Measurements from ENCODE around the gene GABRR3. TPM values are rescaled to one million over a fixed set of nuclear protein-coding genes. Genes with fewer than 3 reads are reported as not detected.

Gene GABRR3
- total RNA-seq, 2 donors from 2014 or later = not detected

DNA sequence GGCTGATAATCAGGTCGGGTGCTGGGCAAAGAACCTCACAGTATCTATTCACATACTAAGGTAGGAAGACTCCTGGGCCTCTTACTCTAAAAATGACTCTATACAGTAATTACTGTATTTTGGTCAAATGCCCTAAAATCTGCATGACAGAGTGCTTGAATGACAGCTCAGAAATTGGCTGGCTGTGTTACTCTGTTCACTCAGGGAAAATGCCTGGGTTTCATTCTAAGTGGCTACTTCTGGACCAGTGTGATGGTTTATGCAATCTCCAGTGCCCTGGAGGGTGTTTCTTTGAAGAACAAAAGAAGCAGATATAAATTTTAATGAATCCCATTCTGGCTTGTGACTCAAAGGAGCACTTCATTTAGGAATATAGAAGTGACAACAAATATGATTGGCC is 2.2 kb downstream of the GABRR3 start:
- Histone ChIP-seq H3K4me1 (no peaks in the 10 kb centered on the region), H3K4me3 (no peak overlapping the region), H3K36me3 (no peaks in the 10 kb centered on the region), H3K27ac (no peak overlapping the region), H3K9ac (ENCODE audit: low read depth in 2 of 2, low read length in 2 of 2) (no peak overlapping the region), H3K27me3 (no peaks in the 10 kb centered on the region), H3K9me3 (no peaks in the 10 kb centered on the region)
- TF ChIP-seq, protein P1, sequence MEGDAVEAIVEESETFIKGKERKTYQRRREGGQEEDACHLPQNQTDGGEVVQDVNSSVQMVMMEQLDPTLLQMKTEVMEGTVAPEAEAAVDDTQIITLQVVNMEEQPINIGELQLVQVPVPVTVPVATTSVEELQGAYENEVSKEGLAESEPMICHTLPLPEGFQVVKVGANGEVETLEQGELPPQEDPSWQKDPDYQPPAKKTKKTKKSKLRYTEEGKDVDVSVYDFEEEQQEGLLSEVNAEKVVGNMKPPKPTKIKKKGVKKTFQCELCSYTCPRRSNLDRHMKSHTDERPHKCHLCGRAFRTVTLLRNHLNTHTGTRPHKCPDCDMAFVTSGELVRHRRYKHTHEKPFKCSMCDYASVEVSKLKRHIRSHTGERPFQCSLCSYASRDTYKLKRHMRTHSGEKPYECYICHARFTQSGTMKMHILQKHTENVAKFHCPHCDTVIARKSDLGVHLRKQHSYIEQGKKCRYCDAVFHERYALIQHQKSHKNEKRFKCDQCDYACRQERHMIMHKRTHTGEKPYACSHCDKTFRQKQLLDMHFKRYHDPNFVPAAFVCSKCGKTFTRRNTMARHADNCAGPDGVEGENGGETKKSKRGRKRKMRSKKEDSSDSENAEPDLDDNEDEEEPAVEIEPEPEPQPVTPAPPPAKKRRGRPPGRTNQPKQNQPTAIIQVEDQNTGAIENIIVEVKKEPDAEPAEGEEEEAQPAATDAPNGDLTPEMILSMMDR (IDR thresholded peaks at IDR 0.05) = no peak
- intact Hi-C loops (cut with DNase I) = loop anchor here (10.0 kb wide), 1 partner anchor 562 kb away; the partner anchor contains the start of gene CPOX
- no peak for DNase-seq

DNA sequence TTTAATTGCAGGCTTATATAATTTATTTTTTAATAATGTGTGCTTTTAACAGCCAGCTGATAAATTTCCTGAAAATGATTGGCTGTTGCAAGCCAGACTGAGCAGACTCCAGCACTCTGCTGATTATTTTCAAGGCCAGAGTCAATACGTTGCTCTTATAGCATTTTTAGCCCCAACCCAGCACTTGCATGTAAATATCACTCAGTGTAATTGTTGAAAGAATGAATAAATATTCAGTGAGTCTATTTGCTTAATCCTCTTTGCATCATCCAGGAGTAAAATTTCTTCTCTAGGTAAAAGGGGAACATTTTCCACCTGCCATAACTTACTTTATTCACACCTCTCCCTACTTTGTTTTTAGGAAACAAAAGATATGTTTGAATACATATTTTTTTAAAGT is 2.9 kb downstream of the GABRR3 start:
- no peak overlapping the region for H3K27ac ChIP-seq
- DNase-seq = no peak
- TF ChIP-seq, protein P1 (IDR thresholded peaks at IDR 0.05) = no peak
- no peak overlapping the region for H3K9ac ChIP-seq (ENCODE audit: low read depth in 2 of 2, low read length in 2 of 2)
- no peak overlapping the region for H3K4me3 ChIP-seq
- no peaks in the 10 kb centered on the region for H3K27me3 ChIP-seq
- intact Hi-C loops (cut with DNase I) = loop anchor here (10.0 kb wide), 1 partner anchor 563 kb away; the partner anchor contains the start of gene CPOX
- no peaks in the 10 kb centered on the region for H3K36me3 ChIP-seq
- H3K9me3 ChIP-seq = no peaks in the 10 kb centered on the region
- no peaks in the 10 kb centered on the region for H3K4me1 ChIP-seq

DNA sequence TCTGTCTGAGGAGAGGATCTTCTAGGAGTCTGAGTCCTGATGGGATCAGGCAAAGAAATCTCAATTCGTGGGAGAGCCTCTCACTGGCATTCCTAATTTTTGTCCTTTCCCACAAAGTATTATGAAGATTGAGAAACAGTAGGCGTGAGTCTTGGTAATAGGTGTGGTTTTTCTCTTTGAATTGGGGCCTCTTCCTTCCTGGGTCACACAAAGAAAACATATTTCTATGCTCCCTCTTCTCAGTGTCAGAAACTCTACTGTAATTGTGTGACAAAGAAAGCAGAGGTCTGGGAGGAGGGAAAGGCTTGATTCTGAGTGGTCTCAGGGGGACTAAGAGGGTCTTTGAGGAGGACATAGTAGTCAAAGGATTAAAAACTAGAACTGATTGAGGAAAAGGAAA is 6.0 kb downstream of the GABRR3 start:
- Histone ChIP-seq H3K9ac (ENCODE audit: low read depth in 2 of 2, low read length in 2 of 2) (no peak overlapping the region), H3K9me3 (no peaks in the 10 kb centered on the region), H3K4me1 (no peaks in the 10 kb centered on the region), H3K27me3 (no peaks in the 10 kb centered on the region), H3K27ac (no peak overlapping the region), H3K4me3 (no peak overlapping the region), H3K36me3 (no peaks in the 10 kb centered on the region)
- intact Hi-C loops (cut with DNase I) = loop anchor here (10.0 kb wide), 1 partner anchor 1164 kb away; no protein-coding TSS in a partner anchor
- TF ChIP-seq, protein P1 (IDR thresholded peaks at IDR 0.05) = no peak
- DNase-seq = no peak

DNA sequence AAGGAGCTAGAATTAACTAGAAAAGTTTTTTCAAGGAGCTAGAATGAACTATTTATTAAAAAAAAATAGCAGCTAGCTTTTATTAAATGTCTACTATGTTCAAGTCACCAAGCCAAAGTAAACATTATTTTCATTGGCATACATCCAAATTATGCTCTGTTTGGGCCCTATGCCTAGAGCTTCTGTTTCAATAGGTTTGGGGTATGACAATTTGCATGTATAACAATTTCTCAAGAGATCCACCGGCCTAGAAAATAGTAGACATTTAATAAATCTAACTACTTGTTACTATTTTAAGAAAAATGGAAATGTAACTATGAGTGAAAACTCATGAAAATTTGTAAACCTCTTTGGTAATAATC is 8.0 kb downstream of the GABRR3 start:
- no peak for DNase-seq
- Histone ChIP-seq H3K4me1 (no peaks in the 10 kb centered on the region), H3K27ac (no peak overlapping the region), H3K36me3 (no peaks in the 10 kb centered on the region), H3K4me3 (no peak overlapping the region), H3K27me3 (no peaks in the 10 kb centered on the region), H3K9me3 (no peaks in the 10 kb centered on the region), H3K9ac (ENCODE audit: low read depth in 2 of 2, low read length in 2 of 2) (no peak overlapping the region)
- TF ChIP-seq, protein P1 (IDR thresholded peaks at IDR 0.05) = no peak
- intact Hi-C loops (cut with DNase I) = loop anchor here (10.0 kb wide), 1 partner anchor 1162 kb away; no protein-coding TSS in a partner anchor

DNA sequence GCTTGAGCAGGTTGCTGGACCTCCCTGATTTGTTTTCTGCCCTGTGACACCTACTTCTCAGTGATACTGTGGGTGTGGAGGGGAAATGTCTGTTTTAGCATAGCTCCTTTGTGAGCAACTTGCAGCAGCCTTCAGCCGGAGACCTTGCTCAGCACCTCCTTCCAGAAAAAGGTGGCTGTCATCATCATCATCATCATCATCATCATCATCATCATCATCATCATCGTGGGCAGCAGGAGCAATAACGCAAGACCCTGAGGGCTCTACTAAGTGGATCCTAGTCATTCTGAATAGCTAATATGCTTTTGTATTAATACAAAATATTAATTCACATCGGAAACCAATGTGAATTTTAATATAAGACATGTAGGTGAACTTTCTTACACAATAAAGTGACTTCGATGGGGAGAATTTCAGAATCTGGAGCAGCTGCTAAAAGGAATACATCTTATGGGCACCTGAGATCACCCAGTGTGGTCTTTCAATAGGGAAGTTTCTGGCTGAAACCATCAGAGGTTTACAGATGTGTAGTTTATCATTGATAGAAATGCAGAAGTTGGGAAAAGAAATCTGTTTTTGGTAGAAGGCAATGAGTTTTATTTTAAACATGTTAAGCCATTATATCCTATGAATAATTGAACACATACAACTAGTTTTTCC is 8.6 kb downstream of the GABRR3 start:
- Histone ChIP-seq H3K27ac (no peak overlapping the region), H3K9ac (ENCODE audit: low read depth in 2 of 2, low read length in 2 of 2) (no peak overlapping the region), H3K27me3 (no peaks in the 10 kb centered on the region), H3K36me3 (no peaks in the 10 kb centered on the region), H3K9me3 (no peaks in the 10 kb centered on the region), H3K4me1 (no peaks in the 10 kb centered on the region), H3K4me3 (no peak overlapping the region)
- intact Hi-C loops (cut with DNase I) = loop anchor here (10.0 kb wide), 1 partner anchor 1162 kb away; no protein-coding TSS in a partner anchor
- DNase-seq = no peak
- TF ChIP-seq, protein P1 (IDR thresholded peaks at IDR 0.05) = no peak
